Naive thymus-derived CD8-positive, alpha-beta T cell (primary cell): ENCODE measurements around the gene PHRF1. TPM values are rescaled to one million over a fixed set of nuclear protein-coding genes. Genes with fewer than 3 reads are reported as not detected.

Experiments used
- ATAC-seq, 2 donors: fragments of 150-1000 bp; cut with Tn5 transposase in 1 of 2; sonication (Bioruptor Pico), chemical (Tn5 transposase) in 1 of 2; 1 replicate in 1 of 2; 2 replicates in 1 of 2; pipeline ENCODE4 v1.10.0; 2021; ENCODE audit warnings: mild to moderate bottlenecking in 2 of 2, moderate library complexity in 2 of 2
- POLR2A ChIA-PET: fragments of 350-600 bp; sonication (Branson Sonifier 250); formaldehyde crosslinking; loops from one replicate; lab custom pipeline; 2021; ENCODE audit warnings: antibody characterized with exemption; lab: Charles Lee
- DNase-seq, 10 donors: peaks; one replicate each; pipeline versions ENCODE4 v3.0.0 to v3.0.0-alpha.2; 2020 to 2022
- H3K27ac Mint-ChIP-seq, 10 donors: one replicate each; pipeline ENCODE4 v1.8.0; 2020 to 2022; ENCODE audit warnings: mild to moderate bottlenecking in 10 of 10, mixed read lengths in 10 of 10, moderate library complexity in 4 of 10, inconsistent platforms in 1 of 10
- H3K27me3 Mint-ChIP-seq, 5 donors: one replicate each; pipeline ENCODE4 v1.8.0; 2021 to 2022; ENCODE audit warnings: mixed read lengths in 5 of 5
- H3K36me3 Mint-ChIP-seq, 3 donors: one replicate each; pipeline ENCODE4 v1.8.0; 2020 to 2022; ENCODE audit warnings: mixed read lengths in 3 of 3, mild to moderate bottlenecking in 2 of 3, inconsistent platforms in 1 of 3
- H3K4me1 Mint-ChIP-seq, 4 donors: one replicate each; pipeline ENCODE4 v1.8.0; 2021 to 2022; ENCODE audit warnings: mixed read lengths in 4 of 4
- H3K4me3 Mint-ChIP-seq, 10 donors: one replicate each; pipeline ENCODE4 v1.8.0; 2020 to 2022; ENCODE audit warnings: mild to moderate bottlenecking in 10 of 10, mixed read lengths in 10 of 10, moderate library complexity in 6 of 10, inconsistent platforms in 1 of 10
- H3K9me3 Mint-ChIP-seq, 9 donors: one replicate each; pipeline ENCODE4 v1.8.0; 2020 to 2022; ENCODE audit warnings: mixed read lengths in 9 of 9, mild to moderate bottlenecking in 3 of 9, inconsistent platforms in 1 of 9, moderate library complexity in 1 of 9
- polyA plus RNA-seq, 3 donors: library from polyadenylated mRNA; unstranded; fragments of 300-500 nt; fragmentation: Illumina TruSeq; gene quantifications; one replicate each; pipeline ENCODE4 v1.2.3, GENCODE V29; 2021
- total RNA-seq, 8 experiments: library from RNA in 2 of 8; stranded (reverse) in 2 of 8; gene quantifications; one replicate each; pipeline ENCODE4 v1.2.3 and lab custom pipeline; 2021 to 2026

Gene PHRF1
- total and polyA plus RNA-seq, 5 experiments from 2014 or later: 3.5 to 54.7 (median 19.8) TPM

DNA sequence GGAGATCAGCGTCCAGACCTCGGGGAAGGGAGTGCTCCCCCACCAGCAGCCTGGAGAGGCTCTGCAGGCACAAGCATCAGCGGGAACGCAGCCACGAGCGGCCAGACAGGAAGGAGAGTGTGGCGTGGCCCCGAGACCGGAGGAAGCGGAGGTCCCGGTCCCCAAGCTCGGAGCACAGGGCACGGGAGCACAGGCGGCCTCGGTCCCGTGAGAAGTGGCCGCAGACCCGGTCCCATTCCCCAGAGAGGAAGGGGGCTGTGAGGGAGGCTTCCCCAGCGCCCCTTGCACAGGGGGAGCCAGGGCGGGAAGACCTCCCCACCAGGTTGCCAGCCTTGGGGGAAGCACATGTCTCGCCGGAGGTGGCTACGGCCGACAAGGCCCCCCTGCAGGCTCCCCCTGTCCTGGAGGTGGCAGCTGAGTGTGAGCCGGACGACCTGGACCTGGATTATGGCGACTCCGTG is 32.6 kb downstream of the PHRF1 start:
- peaks cover 0 to 58% (median 9%) of the 10 kb centered on the region in 3 donors for H3K36me3 Mint-ChIP-seq
- H3K4me1 Mint-ChIP-seq: peaks cover 4 to 6% (median 4%) of the 10 kb centered on the region in 4 donors
- DNase-seq (no peak), ATAC-seq (no peak)
- no peaks in the 10 kb centered on the region for H3K9me3 Mint-ChIP-seq
- H3K4me3 Mint-ChIP-seq: no peak overlapping the region
- peak overlapping the region in 2 of 10 donors; percentile 43 to 82 for H3K27ac Mint-ChIP-seq
- H3K27me3 Mint-ChIP-seq: no peaks in the 10 kb centered on the region
- POLR2A ChIA-PET: interaction anchor here (1.7 kb wide), 1 partner anchor 33 kb away, joined by 4 read pairs; no protein-coding TSS in a partner anchor

GRCh38 chr11:609341-609811 is 33.1 kb downstream of the PHRF1 start:
- Mint-ChIP-seq H3K36me3 (peaks cover 0 to 53% (median 9%) of the 10 kb centered on the region in 3 donors), H3K27me3 (no peaks in the 10 kb centered on the region), H3K9me3 (no peaks in the 10 kb centered on the region), H3K4me1 (peaks cover 7 to 11% (median 8%) of the 10 kb centered on the region in 4 donors), H3K27ac (peak overlapping the region in 2 of 10 donors; percentile 2 to 11), H3K4me3 (no peak overlapping the region)
- POLR2A ChIA-PET: interaction anchor here (1.7 kb wide), 1 partner anchor 34 kb away, joined by 4 read pairs; no protein-coding TSS in a partner anchor
- DNase-seq: no peak
- ATAC-seq: no peak

DNA sequence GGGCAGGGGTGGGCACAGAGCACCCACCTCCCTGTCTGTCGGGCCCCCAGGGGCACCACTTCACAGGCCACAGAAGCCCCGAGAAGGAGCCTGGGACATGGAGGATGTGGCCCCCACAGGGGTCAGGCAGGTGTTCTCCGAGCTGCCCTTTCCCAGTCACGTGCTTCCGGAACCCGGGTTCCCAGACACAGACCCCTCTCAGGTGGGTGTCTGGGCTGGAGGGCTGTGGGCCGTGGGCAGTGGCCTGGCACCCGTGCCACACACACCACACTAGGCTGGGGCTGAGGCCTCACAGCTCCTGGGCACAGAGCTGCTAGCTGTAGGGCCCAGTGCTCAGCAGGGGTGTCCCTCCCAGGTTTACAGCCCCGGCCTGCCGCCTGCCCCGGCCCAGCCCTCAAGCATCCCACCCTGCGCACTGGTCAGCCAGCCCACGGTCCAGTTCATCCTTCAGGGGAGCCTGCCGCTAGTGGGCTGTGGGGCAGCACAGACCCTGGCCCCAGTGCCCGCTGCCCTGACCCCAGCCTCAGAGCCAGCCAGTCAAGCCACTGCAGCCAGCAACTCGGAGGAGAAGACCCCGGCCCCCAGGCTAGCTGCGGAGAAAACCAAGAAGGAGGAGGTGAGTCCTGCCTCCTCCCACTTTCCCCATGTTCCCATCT is 34.0 kb downstream of the PHRF1 start:
- no peaks in the 10 kb centered on the region for H3K9me3 Mint-ChIP-seq
- peak overlapping the region in 3 of 10 donors; percentile 20 to 86 (median 80) for H3K27ac Mint-ChIP-seq
- no peak for ATAC-seq
- POLR2A ChIA-PET: interaction anchor here (2.7 kb wide), 1 partner anchor 42 kb away, joined by 8 read pairs; no protein-coding TSS in a partner anchor
- peak overlapping the region in 2 of 10 donors; percentile 19 to 38 for H3K4me3 Mint-ChIP-seq
- peaks cover 0 to 45% (median 9%) of the 10 kb centered on the region in 3 donors for H3K36me3 Mint-ChIP-seq
- peaks cover 6 to 13% (median 12%) of the 10 kb centered on the region in 4 donors for H3K4me1 Mint-ChIP-seq
- H3K27me3 Mint-ChIP-seq: no peaks in the 10 kb centered on the region
- DNase-seq: no peak

- H3K9me3 Mint-ChIP-seq: no peaks in the 10 kb centered on the region
- H3K27ac Mint-ChIP-seq: peak overlapping the region in 8 of 10 donors; percentile 31 to 93 (median 84)
- peaks cover 0 to 41% (median 9%) of the 10 kb centered on the region in 3 donors for H3K36me3 Mint-ChIP-seq
- ATAC-seq (no peak), DNase-seq (no peak)
- peaks cover 7 to 18% (median 15%) of the 10 kb centered on the region in 4 donors for H3K4me1 Mint-ChIP-seq
- H3K4me3 Mint-ChIP-seq: peak overlapping the region in 5 of 10 donors; percentile 19 to 40 (median 32)
- H3K27me3 Mint-ChIP-seq: no peaks in the 10 kb centered on the region
- POLR2A ChIA-PET: interaction anchor here (1.5 to 3.3 kb wide), 4 partner anchors 43 to 84 kb away, joined by 7 to 19 read pairs (median 9); partner anchors contain the start of genes DEAF1, LMNTD2, RASSF7 and TMEM80
These were observed 35.0 kb downstream of the PHRF1 start for GRCh38 chr11:611001-611996.

GRCh38 chr11:612201-612960 is 36.1 kb downstream of the PHRF1 start:
- ATAC-seq (no peak), DNase-seq (no peak)
- peaks cover 7 to 23% (median 19%) of the 10 kb centered on the region in 4 donors for H3K4me1 Mint-ChIP-seq
- H3K36me3 Mint-ChIP-seq: peaks cover 0 to 32% (median 9%) of the 10 kb centered on the region in 3 donors
- no peaks in the 10 kb centered on the region for H3K27me3 Mint-ChIP-seq
- POLR2A ChIA-PET: interaction anchor here (0.6 to 4.6 kb wide), 9 partner anchors 8 to 83 kb away, joined by 3 to 42 read pairs (median 7); partner anchors contain the start of genes DEAF1, LMNTD2, PHRF1 and RASSF7
- H3K4me3 Mint-ChIP-seq: peak overlapping the region in 4 of 10 donors; percentile 41 to 63 (median 56)
- no peaks in the 10 kb centered on the region for H3K9me3 Mint-ChIP-seq
- peak overlapping the region; percentile 7 to 93 (median 88) for H3K27ac Mint-ChIP-seq

- no peak for ATAC-seq
- DNase-seq: no peak
- Mint-ChIP-seq H3K36me3 (peaks cover 0 to 28% (median 7%) of the 10 kb centered on the region in 3 donors), H3K4me3 (peak overlapping the region in 1 of 10 donors; percentile 41), H3K4me1 (peaks cover 7 to 23% (median 19%) of the 10 kb centered on the region in 4 donors), H3K27me3 (no peaks in the 10 kb centered on the region), H3K9me3 (no peaks in the 10 kb centered on the region), H3K27ac (peak overlapping the region in 8 of 10 donors; percentile 7 to 93 (median 86))
- POLR2A ChIA-PET: interaction anchor here (0.6 to 4.6 kb wide), 8 partner anchors 9 to 82 kb away, joined by 3 to 42 read pairs (median 7); partner anchors contain the start of genes DEAF1, LMNTD2, PHRF1 and RASSF7
These were observed 36.7 kb downstream of the PHRF1 start for GRCh38 chr11:612961-613300.

DNA sequence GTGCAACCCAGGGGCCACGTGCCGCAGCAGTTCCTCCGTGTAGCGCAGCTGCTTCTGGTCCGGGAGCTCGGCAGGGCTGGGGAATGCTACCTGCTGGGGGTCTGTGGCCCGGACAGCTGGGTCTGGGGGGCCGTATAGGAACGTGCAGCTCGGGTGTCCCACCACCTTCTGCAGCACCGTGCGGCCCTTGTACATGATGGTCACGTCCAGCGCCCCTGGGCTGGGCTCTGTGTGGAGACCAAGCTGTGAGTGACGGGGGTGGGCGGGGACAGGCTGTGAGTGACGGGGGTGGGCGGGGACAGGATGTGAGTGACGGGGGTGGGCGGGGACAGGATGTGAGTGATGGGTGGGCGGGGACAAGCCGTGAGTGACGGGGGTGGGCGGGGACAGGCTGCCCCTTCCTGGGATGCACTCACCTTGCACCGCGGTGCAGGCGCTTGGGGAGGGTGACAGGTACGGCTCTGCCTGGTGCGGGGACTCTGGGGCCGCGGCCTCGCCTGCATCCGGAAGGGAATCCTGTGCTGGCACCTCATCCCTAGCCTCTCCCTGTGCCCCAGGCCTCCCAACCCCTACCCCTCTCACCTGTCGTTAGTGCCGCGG is 37.2 kb downstream of the PHRF1 start:
- Mint-ChIP-seq H3K36me3 (peaks cover 0 to 23% (median 7%) of the 10 kb centered on the region in 3 donors), H3K27ac (peak overlapping the region in 8 of 10 donors; percentile 43 to 93 (median 88)), H3K9me3 (no peaks in the 10 kb centered on the region), H3K4me1 (peaks cover 7 to 23% (median 19%) of the 10 kb centered on the region in 4 donors), H3K4me3 (peak overlapping the region in 5 of 10 donors; percentile 26 to 86 (median 43)), H3K27me3 (no peaks in the 10 kb centered on the region)
- peak; percentile 68 to 94 (median 77) for DNase-seq
- POLR2A ChIA-PET: interaction anchor here (0.6 to 4.6 kb wide), 14 partner anchors 9 to 113 kb away, joined by 3 to 42 read pairs (median 5); partner anchors contain the start of genes DEAF1, LMNTD2, PHRF1 and RASSF7
- ATAC-seq: peak; percentile 36 to 47

GRCh38 chr11:614021-614622 is 37.9 kb downstream of the PHRF1 start:
- H3K4me3 Mint-ChIP-seq: peak overlapping the region; percentile 64 to 87 (median 75)
- no peak for ATAC-seq
- peaks cover 0 to 21% (median 7%) of the 10 kb centered on the region in 3 donors for H3K36me3 Mint-ChIP-seq
- DNase-seq: no peak
- H3K9me3 Mint-ChIP-seq: no peaks in the 10 kb centered on the region
- no peaks in the 10 kb centered on the region for H3K27me3 Mint-ChIP-seq
- H3K27ac Mint-ChIP-seq: peak overlapping the region; percentile 15 to 92 (median 87)
- POLR2A ChIA-PET: interaction anchor here (0.6 to 4.6 kb wide), 12 partner anchors 10 to 112 kb away, joined by 3 to 42 read pairs (median 5); partner anchors contain the start of genes DEAF1, LMNTD2, PHRF1 and RASSF7
- peaks cover 7 to 23% (median 19%) of the 10 kb centered on the region in 4 donors for H3K4me1 Mint-ChIP-seq

GRCh38 chr11:614623-615503 is 38.6 kb downstream of the PHRF1 start:
- DNase-seq (no peak), ATAC-seq (peak in 1 of 2 donors; percentile 1)
- peak overlapping the region; percentile 86 to 96 (median 91) for H3K4me3 Mint-ChIP-seq
- no peaks in the 10 kb centered on the region for H3K9me3 Mint-ChIP-seq
- no peaks in the 10 kb centered on the region for H3K27me3 Mint-ChIP-seq
- peaks cover 7 to 23% (median 19%) of the 10 kb centered on the region in 4 donors for H3K4me1 Mint-ChIP-seq
- peak overlapping the region; percentile 85 to 96 (median 94) for H3K27ac Mint-ChIP-seq
- POLR2A ChIA-PET: interaction anchor here (0.5 to 4.6 kb wide), 19 partner anchors 23 to 205 kb away, joined by 3 to 42 read pairs (median 4); partner anchors contain the start of genes DEAF1, PHRF1 and TMEM80
- peaks cover 0 to 17% (median 7%) of the 10 kb centered on the region in 3 donors for H3K36me3 Mint-ChIP-seq
